SK-N-SH treated with all-trans-retinoic acid at 6 μM for 48 hours (cell line): Measurements from ENCODE around the gene C20orf173.

ENCODE experiments used
- ARNTL ChIP-seq: fragments of 450-650 bp; formaldehyde crosslinking; IDR thresholded peaks from 2 replicates; pipeline ENCODE4 v1.5.0; 2020; ENCODE audit warnings: low read depth, mild to moderate bottlenecking, moderate library complexity, borderline replicate concordance
- BACH2 ChIP-seq: fragments of 250-450 bp; sonication (Bioruptor Pico); IDR thresholded peaks from 2 replicates; pipeline ENCODE4 v1.9.0; 2021; ENCODE audit warnings: mild to moderate bottlenecking, borderline replicate concordance
- CREB5 ChIP-seq: fragments of 250-450 bp; sonication (Bioruptor Pico); IDR thresholded peaks from 2 replicates; pipeline ENCODE4 v1.5.1; 2020; ENCODE audit warnings: low read depth, mild to moderate bottlenecking, moderate library complexity
- GLIS3 ChIP-seq: fragments of 250-450 bp; sonication (Bioruptor Pico); IDR thresholded peaks from 2 replicates; pipeline ENCODE4 v1.5.0; 2020; ENCODE audit warnings: mild to moderate bottlenecking, moderate library complexity
- PATZ1 ChIP-seq: fragments of 250-450 bp; sonication (Bioruptor Pico); IDR thresholded peaks from 2 replicates; pipeline ENCODE4 v1.8.0; 2020; ENCODE audit warnings: mild to moderate bottlenecking, moderate library complexity, borderline replicate concordance
- POU6F1 ChIP-seq: fragments of 250-450 bp; sonication (Bioruptor Pico); IDR thresholded peaks from 2 replicates; pipeline ENCODE4 v1.8.0; 2021; ENCODE audit warnings: low read depth, mild to moderate bottlenecking, moderate library complexity, borderline replicate concordance
- SNAI2 ChIP-seq: fragments of 250-450 bp; sonication (Bioruptor Pico); IDR thresholded peaks from 2 replicates; pipeline ENCODE4 v1.5.0; 2020; ENCODE audit warnings: mild to moderate bottlenecking, moderate library complexity
- TCF4 ChIP-seq: fragments of 250-450 bp; sonication (Bioruptor Pico); IDR thresholded peaks from 2 replicates; pipeline ENCODE4 v1.8.0; 2021; ENCODE audit warnings: mild to moderate bottlenecking, moderate library complexity, borderline replicate concordance
- ZFP30 ChIP-seq: fragments of 450-650 bp; formaldehyde crosslinking; IDR thresholded peaks from 2 replicates; pipeline ENCODE4 v1.5.0; 2022; ENCODE audit warnings: mild to moderate bottlenecking, moderate library complexity
- ZNF565 ChIP-seq: fragments of 450-650 bp; formaldehyde crosslinking; conservative IDR thresholded peaks from 2 replicates; pipeline ENCODE4 v1.5.0; 2020; ENCODE audit warnings: low read depth, mild to moderate bottlenecking, moderate library complexity
- ZNF8 ChIP-seq: fragments of 450-650 bp; formaldehyde crosslinking; IDR thresholded peaks from 2 replicates; pipeline ENCODE4 v1.5.0; 2020; ENCODE audit warnings: mild to moderate bottlenecking, moderate library complexity

- TF ChIP-seq CREB5, result no peak
- TF ChIP-seq BACH2 (CRISPR knock-in tag), result no peak
- no peak for TF ChIP-seq SNAI2 (CRISPR knock-in tag)
- TF ChIP-seq ZNF8, result no peak
- TF ChIP-seq ZNF565 (CRISPR knock-in tag), result no peak
- no peak for TF ChIP-seq ARNTL (CRISPR knock-in tag)
- TF ChIP-seq TCF4 (CRISPR knock-in tag), result no peak
- no peak for TF ChIP-seq GLIS3 (CRISPR knock-in tag)
- TF ChIP-seq ZFP30, result no peak
- TF ChIP-seq POU6F1, result no peak
- no peak for TF ChIP-seq PATZ1 (CRISPR knock-in tag)
Measured at GRCh38 chr20:35503281-35503680, 26.2 kb downstream of the C20orf173 start.
